Pulmonary artery endothelial cell (primary cell): ENCODE results near the gene EXD3. TPM values are rescaled to one million over a fixed set of nuclear protein-coding genes. Genes with fewer than 3 reads are reported as not detected.
"Not testable (repeated sequence)": the region's sequence is repeated elsewhere in the genome, so short reads cannot be mapped to it uniquely, and the experiment has no call there.

Experiments used
- DNase-seq: peaks from one replicate; pipeline ENCODE4 v3.0.0-alpha.2; 2011; ENCODE audit warnings: low read depth, low spot score
- total RNA-seq: library from RNA; depleted of rRNA; stranded (reverse); fragments of >200 nt; gene quantifications from 2 replicates; pipeline ENCODE4 v1.2.3, GENCODE V29; 2014

EXD3 gene
- 14.2 and 24.3 TPM in 2 replicates for total RNA-seq

GRCh38 chr9:137422604-137423513, at the start of gene EXD3, which contains the start of gene NOXA1:
EXD3 (minus strand) TSS chr9:137423162; CDS start chr9:137395357, 27,805 bp downstream.
NOXA1 (plus strand) TSS chr9:137423393; CDS start chr9:137423530, 137 bp downstream.
- peak; percentile 63 for DNase-seq

- no peak for DNase-seq
Observed at GRCh38 chr9:137470785-137471184, 47.8 kb upstream of the EXD3 start.

GRCh38 chr9:137467896-137468295, 44.9 kb upstream of the EXD3 start:
- no peak for DNase-seq

GRCh38 chr9:137467161-137467581, 44.2 kb upstream of the EXD3 start:
- no peak for DNase-seq

GRCh38 chr9:137466389-137467085, 43.6 kb upstream of the EXD3 start:
- DNase-seq, result not testable (repeated sequence)

GRCh38 chr9:137465720-137466388, 42.9 kb upstream of the EXD3 start:
- no peak for DNase-seq

GRCh38 chr9:137465000-137465719, 42.2 kb upstream of the EXD3 start:
- no peak for DNase-seq

- DNase-seq, result no peak
Observed at GRCh38 chr9:137464291-137464999, 41.5 kb upstream of the EXD3 start.

- no peak for DNase-seq
Observed at GRCh38 chr9:137463931-137464290, 40.9 kb upstream of the EXD3 start.

GRCh38 chr9:137462986-137463930, 40.3 kb upstream of the EXD3 start:
- DNase-seq, result no peak

- no peak for DNase-seq
Observed at GRCh38 chr9:137462396-137462985, 39.5 kb upstream of the EXD3 start.

GRCh38 chr9:137461663-137462395, 38.9 kb upstream of the EXD3 start:
- no peak for DNase-seq

GRCh38 chr9:137461316-137461662, 38.3 kb upstream of the EXD3 start:
- DNase-seq, result no peak

GRCh38 chr9:137460363-137461315, 37.7 kb upstream of the EXD3 start:
- no peak for DNase-seq

GRCh38 chr9:137459601-137460362, 36.8 kb upstream of the EXD3 start:
- DNase-seq, result no peak

GRCh38 chr9:137459152-137459600, 36.2 kb upstream of the EXD3 start, which contains the start of gene NSMF:
NSMF (minus strand) TSS chr9:137459334; CDS start chr9:137459102, 232 bp downstream.
- peak; percentile 61 for DNase-seq
